T1000 (cell line): ENCODE data around the gene ITGAV.

ENCODE experiments used
- DNase-seq: peaks from one replicate; lab custom pipeline; 2025; ENCODE audit warnings: mixed read lengths; lab: John Stamatoyannopoulos, UW

ITGAV gene

GRCh38 chr2:186575302-186575701 lies 14.6 kb upstream of the ITGAV start:
- DNase-seq, result peak; percentile 35

- no peak for DNase-seq
Measured at GRCh38 chr2:186575856-186576255, 14.0 kb upstream of the ITGAV start.

GRCh38 chr2:186576614-186577013 lies 13.2 kb upstream of the ITGAV start:
- no peak for DNase-seq

GRCh38 chr2:186582698-186583097 lies 7.2 kb upstream of the ITGAV start:
- no peak for DNase-seq

GRCh38 chr2:186584053-186584452 lies 5.8 kb upstream of the ITGAV start:
- DNase-seq, result no peak

GRCh38 chr2:186588421-186588820 lies 1.4 kb upstream of the ITGAV start:
- no peak for DNase-seq

- DNase-seq, result no peak
Measured at GRCh38 chr2:186588940-186589611, 780 bp upstream of the ITGAV start.

GRCh38 chr2:186590350-186590758 lies 498 bp downstream of the ITGAV start:
- peak; percentile 31 for DNase-seq

GRCh38 chr2:186590759-186591505 lies 1.1 kb downstream of the ITGAV start:
- DNase-seq, result no peak

- no peak for DNase-seq
Measured at GRCh38 chr2:186591506-186591890, 1.6 kb downstream of the ITGAV start.

GRCh38 chr2:186592137-186592875 lies 2.5 kb downstream of the ITGAV start:
- DNase-seq, result no peak

- DNase-seq, result no peak
Measured at GRCh38 chr2:186593523-186593922, 3.7 kb downstream of the ITGAV start.

- DNase-seq, result no peak
Measured at GRCh38 chr2:186594001-186594722, 4.3 kb downstream of the ITGAV start.

- no peak for DNase-seq
Measured at GRCh38 chr2:186595219-186595618, 5.4 kb downstream of the ITGAV start.

- no peak for DNase-seq
Measured at GRCh38 chr2:186599186-186599778, 9.4 kb downstream of the ITGAV start.

- DNase-seq, result no peak
Measured at GRCh38 chr2:186603286-186603685, 13.4 kb downstream of the ITGAV start.

- no peak for DNase-seq
Measured at GRCh38 chr2:186605041-186605440, 15.2 kb downstream of the ITGAV start.

- no peak for DNase-seq
Measured at GRCh38 chr2:186607660-186608324, 17.9 kb downstream of the ITGAV start.

- DNase-seq, result no peak
Measured at GRCh38 chr2:186610785-186611184, 20.9 kb downstream of the ITGAV start.

GRCh38 chr2:186611526-186611925 lies 21.7 kb downstream of the ITGAV start:
- no peak for DNase-seq

- DNase-seq, result no peak
Measured at GRCh38 chr2:186612026-186612425, 22.2 kb downstream of the ITGAV start.
